MM.1S (cell line): ENCODE data around the gene MRTFA.

ENCODE experiments used
- DNase-seq: peaks from one replicate; pipeline ENCODE4 v3.0.0-alpha.2; 2015
- H2AFZ ChIP-seq: fragments of 300-600 bp; sonication (generic); 2 replicates; pipeline ENCODE4 v1.6.0; 2016; ENCODE audit warnings: antibody characterized with exemption, low read length
- H3F3A ChIP-seq: fragments of 300-600 bp; sonication (generic); 2 replicates; pipeline ENCODE4 v1.6.1; 2016; ENCODE audit warnings: mild to moderate bottlenecking, antibody characterized with exemption, low read length, moderate library complexity, mixed read lengths; ENCODE audit not compliant: insufficient read depth
- H3K27ac ChIP-seq: fragments of 300-600 bp; sonication (generic); 2 replicates; pipeline ENCODE4 v1.5.1; 2016; ENCODE audit warnings: mild to moderate bottlenecking, low read length
- H3K27me3 ChIP-seq: fragments of 300-600 bp; sonication (generic); replicated peaks from 2 replicates; pipeline ENCODE4 v1.6.0; 2016; ENCODE audit warnings: low read length; ENCODE audit not compliant: insufficient read depth
- H3K36me3 ChIP-seq: fragments of 300-600 bp; sonication (generic); replicated peaks from 2 replicates; pipeline ENCODE4 v1.6.1; 2016; ENCODE audit warnings: mild to moderate bottlenecking, low read length, mixed read lengths; ENCODE audit not compliant: insufficient read depth
- H3K4me1 ChIP-seq: fragments of 300-600 bp; sonication (generic); 2 replicates; pipeline ENCODE4 v1.6.1; 2016; ENCODE audit warnings: low read length, mixed read lengths
- H3K4me2 ChIP-seq: fragments of 300-600 bp; sonication (generic); 2 replicates; pipeline ENCODE4 v1.6.0; 2016; ENCODE audit warnings: low read depth, low read length
- H3K4me3 ChIP-seq: fragments of 300-600 bp; sonication (generic); 2 replicates; pipeline ENCODE4 v1.5.1; 2016; ENCODE audit warnings: low read length, mixed read lengths
- H3K79me2 ChIP-seq: fragments of 300-600 bp; sonication (generic); 2 replicates; pipeline ENCODE4 v1.6.1; 2016; ENCODE audit warnings: mixed run types, low read length, mixed read lengths
- H3K9ac ChIP-seq: fragments of 300-600 bp; sonication (generic); 2 replicates; pipeline ENCODE4 v1.6.1; 2016; ENCODE audit warnings: low read length, mixed read lengths
- H3K9me2 ChIP-seq: fragments of 300-600 bp; sonication (generic); replicated peaks from 2 replicates; pipeline ENCODE4 v1.6.1; 2016; ENCODE audit warnings: mild to moderate bottlenecking, low read length, mixed read lengths; ENCODE audit not compliant: insufficient read depth
- H3K9me3 ChIP-seq: fragments of 300-600 bp; sonication (generic); replicated peaks from 2 replicates; pipeline ENCODE4 v1.6.1; 2016; ENCODE audit warnings: mild to moderate bottlenecking, low read length, mixed read lengths; ENCODE audit not compliant: insufficient read depth
- H4K20me1 ChIP-seq: fragments of 300-600 bp; sonication (generic); 2 replicates; pipeline ENCODE4 v1.6.1; 2016; ENCODE audit warnings: mild to moderate bottlenecking, low read length, moderate library complexity, mixed read lengths; ENCODE audit not compliant: insufficient read depth
- CTCF ChIP-seq: fragments of 300-600 bp; sonication (generic); IDR thresholded peaks from 2 replicates; pipeline ENCODE4 v1.5.1; 2016; ENCODE audit warnings: antibody characterized with exemption, low read length, mixed read lengths
- EZH2 ChIP-seq: fragments of 300-600 bp; sonication (generic); optimal IDR thresholded peaks from 2 replicates; pipeline ENCODE3; 2017; ENCODE audit warnings: low read depth, mild to moderate bottlenecking, antibody characterized with exemption, low read length, mixed read lengths
- EZH2phosphoT487 ChIP-seq: fragments of 300-600 bp; sonication (generic); IDR thresholded peaks from 2 replicates; pipeline ENCODE4 v1.6.1; 2018; ENCODE audit warnings: antibody characterized with exemption, low read length

The MRTFA gene

GRCh38 chr22:40423882-40424640 is 212.5 kb downstream of the MRTFA start:
- H3K4me1 ChIP-seq, result peaks cover 17% of the 10 kb centered on the region
- H3K79me2 ChIP-seq, result no peaks in the 10 kb centered on the region
- no peaks in the 10 kb centered on the region for H3K9me2 ChIP-seq
- H3K27me3 ChIP-seq, result no peaks in the 10 kb centered on the region
- peaks cover 7% of the 10 kb centered on the region; the same call in 1 of the 2 replicates for H3F3A ChIP-seq
- no peak overlapping the region for H3K4me2 ChIP-seq
- H3K4me3 ChIP-seq, result no peak overlapping the region
- no peak for TF ChIP-seq EZH2phosphoT487
- TF ChIP-seq EZH2, result no peak
- TF ChIP-seq CTCF, result no peak
- no peak overlapping the region for H2AFZ ChIP-seq
- no peak overlapping the region for H3K9ac ChIP-seq
- no peak for DNase-seq
- H3K9me3 ChIP-seq, result no peaks in the 10 kb centered on the region
- H3K27ac ChIP-seq, result no peak overlapping the region
- no peaks in the 10 kb centered on the region for H4K20me1 ChIP-seq
- H3K36me3 ChIP-seq, result no peaks in the 10 kb centered on the region

DNA sequence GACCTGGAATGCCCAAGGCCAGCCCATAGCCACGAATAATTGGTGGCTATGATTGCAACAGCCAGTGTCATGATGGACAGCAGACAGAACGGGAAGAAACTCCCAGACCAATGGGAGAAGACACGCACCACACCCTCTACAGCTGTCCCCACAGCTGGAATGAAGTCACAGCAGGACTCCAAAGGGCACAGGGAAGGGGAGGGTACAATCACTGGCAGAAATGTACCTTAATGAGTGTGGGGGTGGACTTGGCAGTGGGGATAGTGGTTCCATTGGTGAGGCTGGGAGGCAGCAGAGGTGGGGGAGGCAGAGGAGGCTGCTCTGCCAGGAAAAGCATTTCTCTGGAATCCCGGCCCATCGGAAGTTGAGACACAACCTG is 213.2 kb downstream of the MRTFA start:
- no peak for DNase-seq
- Histone ChIP-seq H3K9ac (no peak overlapping the region), H3K27me3 (no peaks in the 10 kb centered on the region), H3K4me2 (no peak overlapping the region), H4K20me1 (no peaks in the 10 kb centered on the region), H3K27ac (no peak overlapping the region; the same call in 1 of the 2 replicates), H2AFZ (no peak overlapping the region), H3K79me2 (no peaks in the 10 kb centered on the region), H3K36me3 (no peaks in the 10 kb centered on the region), H3K9me2 (no peaks in the 10 kb centered on the region), H3F3A (peaks cover 7% of the 10 kb centered on the region; the same call in 1 of the 2 replicates), H3K4me1 (peaks cover 17% of the 10 kb centered on the region), H3K9me3 (no peaks in the 10 kb centered on the region), H3K4me3 (no peak overlapping the region)
- no peak for TF ChIP-seq CTCF
- no peak for TF ChIP-seq EZH2phosphoT487

DNA sequence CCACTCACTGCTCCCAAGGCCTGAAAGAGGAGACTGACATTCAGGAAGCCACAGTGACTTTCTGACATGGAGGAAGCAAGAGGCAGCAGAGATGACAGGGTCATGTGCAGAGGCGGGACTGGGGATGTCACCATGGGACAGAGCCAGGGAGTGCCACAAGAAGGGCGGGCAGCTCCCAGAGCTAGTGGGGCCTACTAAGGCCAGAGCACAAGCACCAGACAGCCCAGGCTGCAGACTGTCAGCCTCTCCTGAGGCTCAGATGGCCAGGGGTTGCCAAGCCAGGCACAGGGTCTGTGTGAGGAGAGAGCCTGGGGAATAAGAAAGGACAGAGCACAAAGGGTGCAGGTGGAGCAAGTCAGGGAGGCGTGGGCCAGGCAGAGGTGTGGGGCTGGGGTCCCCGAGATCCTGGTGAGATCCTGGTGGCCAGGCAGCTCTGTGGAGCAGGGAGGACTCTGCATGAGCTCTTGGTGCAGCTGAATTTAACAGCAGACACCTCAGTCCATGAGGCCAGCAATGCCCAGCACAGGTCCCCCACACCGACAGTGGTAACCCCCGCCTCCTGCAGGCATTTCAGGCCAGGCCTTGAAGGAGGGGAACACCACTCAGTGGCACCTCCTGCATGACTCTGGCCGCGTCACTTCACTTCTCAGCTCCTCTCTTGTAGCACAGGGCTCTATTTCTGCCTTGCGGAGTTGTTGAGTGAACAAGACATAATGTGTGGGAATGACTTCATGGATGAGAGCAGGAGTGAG is 213.8 kb downstream of the MRTFA start:
- H3K79me2 ChIP-seq, result no peaks in the 10 kb centered on the region
- no peaks in the 10 kb centered on the region for H3K9me3 ChIP-seq
- no peaks in the 10 kb centered on the region for H3K9me2 ChIP-seq
- H3K27me3 ChIP-seq, result no peaks in the 10 kb centered on the region
- no peak overlapping the region for H3K9ac ChIP-seq
- no peak overlapping the region for H2AFZ ChIP-seq
- no peaks in the 10 kb centered on the region for H3K36me3 ChIP-seq
- no peak overlapping the region for H3K4me3 ChIP-seq
- TF ChIP-seq CTCF, result no peak
- TF ChIP-seq EZH2phosphoT487, result no peak
- no peak for TF ChIP-seq EZH2
- H4K20me1 ChIP-seq, result no peaks in the 10 kb centered on the region
- no peak overlapping the region for H3K4me2 ChIP-seq
- H3K27ac ChIP-seq, result peak overlapping the region; percentile 50; the same call in 1 of the 2 replicates
- DNase-seq, result peak; percentile 48
- peaks cover 17% of the 10 kb centered on the region for H3K4me1 ChIP-seq
- peaks cover 7% of the 10 kb centered on the region; the same call in 1 of the 2 replicates for H3F3A ChIP-seq
